GM23338 (cell line): ENCODE measurements around the gene SLC34A3. TPM values are rescaled to one million over a fixed set of nuclear protein-coding genes. Genes with fewer than 3 reads are reported as not detected.

Experiments
- ATAC-seq: fragments of 200-7000 bp; cut with Tn5 transposase; 3 replicates; pipeline ENCODE4 v1.9.1; 2020
- DNase-seq: peaks from one replicate; pipeline ENCODE4 v3.0.0-alpha.2; 2015; ENCODE audit warnings: low spot score
- H2AFZ ChIP-seq: fragments of 200-600 bp; sonication (generic); 2 replicates; pipeline ENCODE4 v1.8.0; 2016; ENCODE audit warnings: antibody characterized with exemption, mild to moderate bottlenecking, moderate library complexity
- H3F3A ChIP-seq: fragments of 200-600 bp; sonication (generic); replicated peaks from 2 replicates; pipeline ENCODE4 v1.8.0; 2017; ENCODE audit warnings: antibody characterized with exemption, mixed run types, low read depth
- H3K27ac ChIP-seq: fragments of 200-600 bp; sonication (generic); 2 replicates; pipeline ENCODE4 v1.6.1; 2016; ENCODE audit warnings: low read depth
- H3K27me3 ChIP-seq: fragments of 200-600 bp; sonication (generic); 2 replicates; pipeline ENCODE4 v1.8.0; 2016; ENCODE audit warnings: mild to moderate bottlenecking, mixed run types, moderate library complexity; ENCODE audit not compliant: insufficient read depth
- H3K36me3 ChIP-seq: fragments of 200-600 bp; sonication (generic); 2 replicates; pipeline ENCODE4 v1.8.0; 2016; ENCODE audit warnings: mild to moderate bottlenecking; ENCODE audit not compliant: insufficient read depth
- H3K4me1 ChIP-seq: fragments of 200-600 bp; sonication (generic); 2 replicates; pipeline ENCODE4 v1.8.0; 2016; ENCODE audit warnings: mild to moderate bottlenecking, moderate library complexity; ENCODE audit not compliant: insufficient read depth
- H3K4me2 ChIP-seq: fragments of 200-600 bp; sonication (generic); 2 replicates; pipeline ENCODE4 v1.7.1; 2017; ENCODE audit warnings: mixed run types
- H3K4me3 ChIP-seq: fragments of 200-600 bp; sonication (generic); 2 replicates; pipeline ENCODE4 v1.6.1; 2016; ENCODE audit warnings: mixed run types
- H3K79me2 ChIP-seq: fragments of 200-600 bp; sonication (generic); replicated peaks from 2 replicates; pipeline ENCODE4 v1.8.0; 2017; ENCODE audit warnings: mild to moderate bottlenecking; ENCODE audit not compliant: insufficient read depth
- H3K9me2 ChIP-seq: fragments of 200-600 bp; sonication (generic); 2 replicates; pipeline ENCODE4 v1.8.0; 2017; ENCODE audit not compliant: insufficient read depth
- H4K20me1 ChIP-seq: fragments of 200-600 bp; sonication (generic); replicated peaks from 2 replicates; pipeline ENCODE4 v1.8.0; 2017; ENCODE audit warnings: mild to moderate bottlenecking; ENCODE audit not compliant: insufficient read depth
- H3K27ac Mint-ChIP-seq: 2 replicates; pipeline ENCODE4 v1.8.0; 2020; ENCODE audit warnings: inconsistent platforms, mild to moderate bottlenecking, moderate library complexity, mixed read lengths
- H3K27me3 Mint-ChIP-seq: 3 replicates; pipeline ENCODE4 v1.8.0; 2022; ENCODE audit warnings: low read depth, mild to moderate bottlenecking, moderate library complexity, mixed read lengths, inconsistent platforms; ENCODE audit not compliant: insufficient read depth, poor library complexity
- H3K36me3 Mint-ChIP-seq: 3 replicates; pipeline ENCODE4 v1.8.0; 2021; ENCODE audit warnings: low read depth, mild to moderate bottlenecking, inconsistent platforms, moderate library complexity, mixed read lengths
- H3K4me1 Mint-ChIP-seq: 3 replicates; pipeline ENCODE4 v1.8.0; 2020; ENCODE audit warnings: mild to moderate bottlenecking, inconsistent platforms, mixed read lengths
- H3K4me3 Mint-ChIP-seq: 3 replicates; pipeline ENCODE4 v1.8.0; 2021; ENCODE audit warnings: moderate library complexity, mild to moderate bottlenecking, inconsistent platforms, mixed read lengths
- H3K9me3 Mint-ChIP-seq: 3 replicates; pipeline ENCODE4 v1.8.0; 2020; ENCODE audit warnings: moderate library complexity, mild to moderate bottlenecking, inconsistent platforms, mixed read lengths
- CREB1 ChIP-seq: fragments of 250-450 bp; sonication (Bioruptor Pico); IDR thresholded peaks from 2 replicates; pipeline ENCODE4 v1.5.0; 2020; ENCODE audit warnings: low read depth, mild to moderate bottlenecking, moderate library complexity
- EZH2 ChIP-seq: fragments of 200-600 bp; sonication (generic); IDR thresholded peaks from one replicate; pipeline ENCODE4 v1.8.0; 2017; ENCODE audit warnings: antibody characterized with exemption, mild to moderate bottlenecking, low read depth; ENCODE audit not compliant: unreplicated experiment
- JUNB ChIP-seq: IDR thresholded peaks from one replicate; pipeline ENCODE4 v1.6.1; 2016; ENCODE audit warnings: antibody characterized with exemption; ENCODE audit not compliant: unreplicated experiment
- NANOG ChIP-seq: IDR thresholded peaks from 2 replicates; pipeline ENCODE4 v1.6.1; 2016; ENCODE audit warnings: antibody characterized with exemption, borderline replicate concordance
- POLR2AphosphoS5 ChIP-seq: IDR thresholded peaks from 2 replicates; pipeline ENCODE4 v1.6.1; 2016; ENCODE audit warnings: antibody characterized with exemption, low read depth
- STAT1 ChIP-seq: IDR thresholded peaks from one replicate; pipeline ENCODE4 v1.6.1; 2016; ENCODE audit warnings: antibody characterized with exemption; ENCODE audit not compliant: unreplicated experiment
- ZNF114 ChIP-seq: fragments of 250-450 bp; sonication (Bioruptor Pico); IDR thresholded peaks from 2 replicates; pipeline ENCODE4 v1.5.0; 2020; ENCODE audit warnings: mild to moderate bottlenecking, moderate library complexity
- ZNF331 ChIP-seq: fragments of 250-450 bp; sonication (Bioruptor Pico); IDR thresholded peaks from 2 replicates; pipeline ENCODE4 v1.5.0; 2020; ENCODE audit warnings: low read depth, mild to moderate bottlenecking, moderate library complexity
- polyA plus RNA-seq: library from polyadenylated mRNA; unstranded; fragments of >200 nt; fragmentation: Nextera tagmentation; extraction: Ambion mirVana; gene quantifications from 2 replicates; pipeline ENCODE4 v1.2.1, GENCODE V29; 2016
- total RNA-seq: library from RNA; depleted of rRNA; stranded (reverse); fragments of >200 nt; shearing (Covaris generic); gene quantifications from 2 replicates; pipeline ENCODE4 v1.2.3, GENCODE V29; 2014
- TF ChIP-seq, protein P1 (sequence below): IDR thresholded peaks from one replicate; pipeline ENCODE4 v1.6.1; 2018; ENCODE audit warnings: antibody characterized with exemption; ENCODE audit not compliant: unreplicated experiment
- TF ChIP-seq, protein P2 (sequence below): IDR thresholded peaks from 2 replicates; pipeline ENCODE4 v1.6.1; 2016; ENCODE audit warnings: antibody characterized with exemption
- TF ChIP-seq, protein P3 (sequence below): fragments of 250-450 bp; sonication (Bioruptor Pico); IDR thresholded peaks from 2 replicates; pipeline ENCODE4 v1.5.0; 2020; ENCODE audit warnings: mild to moderate bottlenecking, moderate library complexity
- TF ChIP-seq, protein P4 (sequence below), 2 experiments: fragments of 200-600 bp in 1 of 2; sonication (generic) in 1 of 2; conservative IDR thresholded peaks; 2 replicates each; pipeline versions ENCODE4 v1.5.1 to v1.6.1; 2016 to 2017; ENCODE audit warnings: antibody characterized with exemption in 2 of 2, low read depth in 2 of 2, mild to moderate bottlenecking in 2 of 2, moderate library complexity in 1 of 2

SLC34A3 gene
- total and polyA plus RNA-seq, 2 experiments from 2014 or later = not detected

DNA sequence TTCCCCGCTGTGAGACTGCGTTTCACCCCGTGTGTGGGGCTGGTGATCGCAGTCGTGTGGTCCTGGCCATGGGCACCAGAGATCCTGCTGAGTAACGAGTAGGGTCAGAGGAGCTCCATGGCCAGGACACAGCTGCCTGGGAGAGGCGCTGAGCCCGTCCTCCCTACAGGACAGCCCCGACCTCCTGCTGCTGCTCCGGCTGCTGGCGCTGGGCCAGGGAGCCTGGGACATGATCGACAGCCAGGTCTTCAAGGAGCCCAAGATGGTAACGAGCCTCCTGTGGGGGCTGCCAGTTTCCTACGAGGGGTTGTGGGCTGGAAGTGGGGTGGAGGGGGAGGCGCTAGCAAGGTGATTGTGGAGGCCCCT is 35.4 kb downstream of the SLC34A3 start:
- Mint-ChIP-seq H3K4me3 (no peak overlapping the region), H3K27me3 (peaks cover 18% of the 10 kb centered on the region), H3K4me1 (peaks cover 4% of the 10 kb centered on the region; the same call in 2 of the 3 replicates), H3K27ac (no peak overlapping the region), H3K9me3 (no peaks in the 10 kb centered on the region; the same call in 2 of the 3 replicates), H3K36me3 (peaks cover 37% of the 10 kb centered on the region)
- Histone ChIP-seq H3K27ac (no peak overlapping the region), H3K36me3 (peaks cover 10% of the 10 kb centered on the region; the same call in 1 of the 2 replicates), H3K4me2 (no peak overlapping the region), H3F3A (0 out of 2 replicates have a peak, but pooled peaks cover 4% of the 10 kb centered on the region), H3K4me3 (no peak overlapping the region), H4K20me1 (0 out of 2 replicates have a peak, but pooled peaks cover 9% of the 10 kb centered on the region), H3K27me3 (no peaks in the 10 kb centered on the region), H2AFZ (no peak overlapping the region), H3K79me2 (no peaks in the 10 kb centered on the region), H3K9me2 (no peaks in the 10 kb centered on the region), H3K4me1 (no peaks in the 10 kb centered on the region)
- TF ChIP-seq ZNF114 = no peak
- TF ChIP-seq POLR2AphosphoS5 = no peak
- TF ChIP-seq, protein P1, sequence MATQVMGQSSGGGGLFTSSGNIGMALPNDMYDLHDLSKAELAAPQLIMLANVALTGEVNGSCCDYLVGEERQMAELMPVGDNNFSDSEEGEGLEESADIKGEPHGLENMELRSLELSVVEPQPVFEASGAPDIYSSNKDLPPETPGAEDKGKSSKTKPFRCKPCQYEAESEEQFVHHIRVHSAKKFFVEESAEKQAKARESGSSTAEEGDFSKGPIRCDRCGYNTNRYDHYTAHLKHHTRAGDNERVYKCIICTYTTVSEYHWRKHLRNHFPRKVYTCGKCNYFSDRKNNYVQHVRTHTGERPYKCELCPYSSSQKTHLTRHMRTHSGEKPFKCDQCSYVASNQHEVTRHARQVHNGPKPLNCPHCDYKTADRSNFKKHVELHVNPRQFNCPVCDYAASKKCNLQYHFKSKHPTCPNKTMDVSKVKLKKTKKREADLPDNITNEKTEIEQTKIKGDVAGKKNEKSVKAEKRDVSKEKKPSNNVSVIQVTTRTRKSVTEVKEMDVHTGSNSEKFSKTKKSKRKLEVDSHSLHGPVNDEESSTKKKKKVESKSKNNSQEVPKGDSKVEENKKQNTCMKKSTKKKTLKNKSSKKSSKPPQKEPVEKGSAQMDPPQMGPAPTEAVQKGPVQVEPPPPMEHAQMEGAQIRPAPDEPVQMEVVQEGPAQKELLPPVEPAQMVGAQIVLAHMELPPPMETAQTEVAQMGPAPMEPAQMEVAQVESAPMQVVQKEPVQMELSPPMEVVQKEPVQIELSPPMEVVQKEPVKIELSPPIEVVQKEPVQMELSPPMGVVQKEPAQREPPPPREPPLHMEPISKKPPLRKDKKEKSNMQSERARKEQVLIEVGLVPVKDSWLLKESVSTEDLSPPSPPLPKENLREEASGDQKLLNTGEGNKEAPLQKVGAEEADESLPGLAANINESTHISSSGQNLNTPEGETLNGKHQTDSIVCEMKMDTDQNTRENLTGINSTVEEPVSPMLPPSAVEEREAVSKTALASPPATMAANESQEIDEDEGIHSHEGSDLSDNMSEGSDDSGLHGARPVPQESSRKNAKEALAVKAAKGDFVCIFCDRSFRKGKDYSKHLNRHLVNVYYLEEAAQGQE = no peak
- TF ChIP-seq JUNB = no peak
- no peak for TF ChIP-seq STAT1
- TF ChIP-seq CREB1 (CRISPR knock-in tag) = no peak
- no peak for TF ChIP-seq EZH2
- no peak for TF ChIP-seq NANOG
- TF ChIP-seq, protein P2, sequence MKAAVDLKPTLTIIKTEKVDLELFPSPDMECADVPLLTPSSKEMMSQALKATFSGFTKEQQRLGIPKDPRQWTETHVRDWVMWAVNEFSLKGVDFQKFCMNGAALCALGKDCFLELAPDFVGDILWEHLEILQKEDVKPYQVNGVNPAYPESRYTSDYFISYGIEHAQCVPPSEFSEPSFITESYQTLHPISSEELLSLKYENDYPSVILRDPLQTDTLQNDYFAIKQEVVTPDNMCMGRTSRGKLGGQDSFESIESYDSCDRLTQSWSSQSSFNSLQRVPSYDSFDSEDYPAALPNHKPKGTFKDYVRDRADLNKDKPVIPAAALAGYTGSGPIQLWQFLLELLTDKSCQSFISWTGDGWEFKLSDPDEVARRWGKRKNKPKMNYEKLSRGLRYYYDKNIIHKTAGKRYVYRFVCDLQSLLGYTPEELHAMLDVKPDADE = no peak
- TF ChIP-seq ZNF331 (CRISPR knock-in tag) = no peak
- TF ChIP-seq, protein P3, sequence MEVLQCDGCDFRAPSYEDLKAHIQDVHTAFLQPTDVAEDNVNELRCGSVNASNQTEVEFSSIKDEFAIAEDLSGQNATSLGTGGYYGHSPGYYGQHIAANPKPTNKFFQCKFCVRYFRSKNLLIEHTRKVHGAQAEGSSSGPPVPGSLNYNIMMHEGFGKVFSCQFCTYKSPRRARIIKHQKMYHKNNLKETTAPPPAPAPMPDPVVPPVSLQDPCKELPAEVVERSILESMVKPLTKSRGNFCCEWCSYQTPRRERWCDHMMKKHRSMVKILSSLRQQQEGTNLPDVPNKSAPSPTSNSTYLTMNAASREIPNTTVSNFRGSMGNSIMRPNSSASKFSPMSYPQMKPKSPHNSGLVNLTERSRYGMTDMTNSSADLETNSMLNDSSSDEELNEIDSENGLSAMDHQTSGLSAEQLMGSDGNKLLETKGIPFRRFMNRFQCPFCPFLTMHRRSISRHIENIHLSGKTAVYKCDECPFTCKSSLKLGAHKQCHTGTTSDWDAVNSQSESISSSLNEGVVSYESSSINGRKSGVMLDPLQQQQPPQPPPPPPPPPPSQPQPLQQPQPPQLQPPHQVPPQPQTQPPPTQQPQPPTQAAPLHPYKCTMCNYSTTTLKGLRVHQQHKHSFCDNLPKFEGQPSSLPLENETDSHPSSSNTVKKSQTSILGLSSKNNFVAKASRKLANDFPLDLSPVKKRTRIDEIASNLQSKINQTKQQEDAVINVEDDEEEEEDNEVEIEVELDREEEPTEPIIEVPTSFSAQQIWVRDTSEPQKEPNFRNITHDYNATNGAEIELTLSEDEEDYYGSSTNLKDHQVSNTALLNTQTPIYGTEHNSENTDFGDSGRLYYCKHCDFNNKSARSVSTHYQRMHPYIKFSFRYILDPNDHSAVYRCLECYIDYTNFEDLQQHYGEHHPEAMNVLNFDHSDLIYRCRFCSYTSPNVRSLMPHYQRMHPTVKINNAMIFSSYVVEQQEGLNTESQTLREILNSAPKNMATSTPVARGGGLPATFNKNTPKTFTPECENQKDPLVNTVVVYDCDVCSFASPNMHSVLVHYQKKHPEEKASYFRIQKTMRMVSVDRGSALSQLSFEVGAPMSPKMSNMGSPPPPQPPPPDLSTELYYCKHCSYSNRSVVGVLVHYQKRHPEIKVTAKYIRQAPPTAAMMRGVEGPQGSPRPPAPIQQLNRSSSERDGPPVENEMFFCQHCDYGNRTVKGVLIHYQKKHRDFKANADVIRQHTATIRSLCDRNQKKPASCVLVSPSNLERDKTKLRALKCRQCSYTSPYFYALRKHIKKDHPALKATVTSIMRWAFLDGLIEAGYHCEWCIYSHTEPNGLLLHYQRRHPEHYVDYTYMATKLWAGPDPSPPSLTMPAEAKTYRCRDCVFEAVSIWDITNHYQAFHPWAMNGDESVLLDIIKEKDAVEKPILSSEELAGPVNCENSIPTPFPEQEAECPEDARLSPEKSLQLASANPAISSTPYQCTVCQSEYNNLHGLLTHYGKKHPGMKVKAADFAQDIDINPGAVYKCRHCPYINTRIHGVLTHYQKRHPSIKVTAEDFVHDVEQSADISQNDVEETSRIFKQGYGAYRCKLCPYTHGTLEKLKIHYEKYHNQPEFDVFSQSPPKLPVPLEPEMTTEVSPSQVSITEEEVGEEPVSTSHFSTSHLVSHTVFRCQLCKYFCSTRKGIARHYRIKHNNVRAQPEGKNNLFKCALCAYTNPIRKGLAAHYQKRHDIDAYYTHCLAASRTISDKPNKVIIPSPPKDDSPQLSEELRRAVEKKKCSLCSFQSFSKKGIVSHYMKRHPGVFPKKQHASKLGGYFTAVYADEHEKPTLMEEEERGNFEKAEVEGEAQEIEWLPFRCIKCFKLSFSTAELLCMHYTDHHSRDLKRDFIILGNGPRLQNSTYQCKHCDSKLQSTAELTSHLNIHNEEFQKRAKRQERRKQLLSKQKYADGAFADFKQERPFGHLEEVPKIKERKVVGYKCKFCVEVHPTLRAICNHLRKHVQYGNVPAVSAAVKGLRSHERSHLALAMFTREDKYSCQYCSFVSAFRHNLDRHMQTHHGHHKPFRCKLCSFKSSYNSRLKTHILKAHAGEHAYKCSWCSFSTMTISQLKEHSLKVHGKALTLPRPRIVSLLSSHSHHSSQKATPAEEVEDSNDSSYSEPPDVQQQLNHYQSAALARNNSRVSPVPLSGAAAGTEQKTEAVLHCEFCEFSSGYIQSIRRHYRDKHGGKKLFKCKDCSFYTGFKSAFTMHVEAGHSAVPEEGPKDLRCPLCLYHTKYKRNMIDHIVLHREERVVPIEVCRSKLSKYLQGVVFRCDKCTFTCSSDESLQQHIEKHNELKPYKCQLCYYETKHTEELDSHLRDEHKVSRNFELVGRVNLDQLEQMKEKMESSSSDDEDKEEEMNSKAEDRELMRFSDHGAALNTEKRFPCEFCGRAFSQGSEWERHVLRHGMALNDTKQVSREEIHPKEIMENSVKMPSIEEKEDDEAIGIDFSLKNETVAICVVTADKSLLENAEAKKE = no peak
- TF ChIP-seq, protein P4, sequence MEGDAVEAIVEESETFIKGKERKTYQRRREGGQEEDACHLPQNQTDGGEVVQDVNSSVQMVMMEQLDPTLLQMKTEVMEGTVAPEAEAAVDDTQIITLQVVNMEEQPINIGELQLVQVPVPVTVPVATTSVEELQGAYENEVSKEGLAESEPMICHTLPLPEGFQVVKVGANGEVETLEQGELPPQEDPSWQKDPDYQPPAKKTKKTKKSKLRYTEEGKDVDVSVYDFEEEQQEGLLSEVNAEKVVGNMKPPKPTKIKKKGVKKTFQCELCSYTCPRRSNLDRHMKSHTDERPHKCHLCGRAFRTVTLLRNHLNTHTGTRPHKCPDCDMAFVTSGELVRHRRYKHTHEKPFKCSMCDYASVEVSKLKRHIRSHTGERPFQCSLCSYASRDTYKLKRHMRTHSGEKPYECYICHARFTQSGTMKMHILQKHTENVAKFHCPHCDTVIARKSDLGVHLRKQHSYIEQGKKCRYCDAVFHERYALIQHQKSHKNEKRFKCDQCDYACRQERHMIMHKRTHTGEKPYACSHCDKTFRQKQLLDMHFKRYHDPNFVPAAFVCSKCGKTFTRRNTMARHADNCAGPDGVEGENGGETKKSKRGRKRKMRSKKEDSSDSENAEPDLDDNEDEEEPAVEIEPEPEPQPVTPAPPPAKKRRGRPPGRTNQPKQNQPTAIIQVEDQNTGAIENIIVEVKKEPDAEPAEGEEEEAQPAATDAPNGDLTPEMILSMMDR (conservative IDR thresholded peaks at IDR 0.05; ENCODE audit: low read depth in 2 of 2) = no peak
- ATAC-seq = no peak
- DNase-seq = no peak
